ENCODE results near the gene MYH16. TPM values are rescaled to one million over a fixed set of nuclear protein-coding genes. Genes with fewer than 3 reads are reported as not detected.
"Not testable (repeated sequence)": the region's sequence is repeated elsewhere in the genome, so short reads cannot be mapped to it uniquely, and the experiment has no call there.

MYH16 gene
- total RNA-seq, 1 donor from 2014 or later = not detected

GRCh38 chr7:99320371-99320770 is 47.7 kb downstream of the MYH16 start:
- Histone ChIP-seq H3K36me3 (no peaks in the 10 kb centered on the region), H3K9me3 (no peaks in the 10 kb centered on the region), H3K4me1 (peaks cover 6% of the 10 kb centered on the region), H3K4me3 (no peak overlapping the region), H3K27me3 (no peaks in the 10 kb centered on the region), H3K27ac (no peak overlapping the region)
- TF ChIP-seq CTCF (IDR thresholded peaks at IDR 0.05) = no peak
- DNase-seq = no peak
- intact Hi-C loops (cut with DNase I) = no loop called here
- no peak for ATAC-seq

- ATAC-seq; H3K27me3 ChIP-seq; H3K9me3 ChIP-seq; DNase-seq; H3K4me3 ChIP-seq; H3K36me3 ChIP-seq; H3K27ac ChIP-seq; intact Hi-C loops (cut with DNase I): not testable (repeated sequence)
- H3K4me1 ChIP-seq = peaks cover 19% of the 10 kb centered on the region
These were observed 50.0 kb downstream of the MYH16 start for GRCh38 chr7:99322659-99323058.

GRCh38 chr7:99324559-99324958 is 51.9 kb downstream of the MYH16 start:
- intact Hi-C loops (cut with DNase I) = no loop called here
- no peak for DNase-seq
- peaks cover 30% of the 10 kb centered on the region for H3K4me1 ChIP-seq
- H3K27ac ChIP-seq = no peak overlapping the region
- no peaks in the 10 kb centered on the region for H3K9me3 ChIP-seq
- no peaks in the 10 kb centered on the region for H3K27me3 ChIP-seq
- H3K4me3 ChIP-seq = no peak overlapping the region
- no peaks in the 10 kb centered on the region for H3K36me3 ChIP-seq
- no peak for ATAC-seq
- TF ChIP-seq CTCF (IDR thresholded peaks at IDR 0.05) = no peak

GRCh38 chr7:99325001-99325493 is 52.4 kb downstream of the MYH16 start:
- no peak for ATAC-seq
- DNase-seq = no peak

GRCh38 chr7:99325592-99326407 is 53.2 kb downstream of the MYH16 start, which contains the start of gene ARPC1A:
Gene ARPC1A (plus strand): TSS chr7:99325898. CDS start chr7:99333354, 7,456 bp downstream.
- intact Hi-C loops (cut with DNase I) = no loop called here
- peak; percentile 97 for ATAC-seq
- no peaks in the 10 kb centered on the region for H3K9me3 ChIP-seq
- H3K36me3 ChIP-seq = no peaks in the 10 kb centered on the region
- peak within 1 kb of the TSS; percentile 96 for H3K4me3 ChIP-seq
- peak within 1 kb of the TSS; percentile 89 for H3K27ac ChIP-seq
- no peaks in the 10 kb centered on the region for H3K27me3 ChIP-seq
- H3K4me1 ChIP-seq = peaks cover 41% of the 10 kb centered on the region
- peak; percentile 19 for TF ChIP-seq CTCF (IDR thresholded peaks at IDR 0.05)
- peak; percentile 96 for DNase-seq

More at GRCh38 chr7:99325001-99325493, 52.4 kb downstream of the MYH16 start:
- Histone ChIP-seq H3K27me3 (no peaks in the 10 kb centered on the region), H3K36me3 (no peaks in the 10 kb centered on the region), H3K4me1 (peaks cover 34% of the 10 kb centered on the region), H3K27ac (peak overlapping the region; percentile 89), H3K9me3 (no peaks in the 10 kb centered on the region), H3K4me3 (peak overlapping the region; percentile 96)
- TF ChIP-seq CTCF (IDR thresholded peaks at IDR 0.05) = no peak
- intact Hi-C loops (cut with DNase I) = no loop called here

- DNase-seq = no peak
- peak overlapping the region; percentile 96 for H3K4me3 ChIP-seq
- TF ChIP-seq CTCF (IDR thresholded peaks at IDR 0.05) = no peak
- no peak for ATAC-seq
- peak overlapping the region; percentile 89 for H3K27ac ChIP-seq
- intact Hi-C loops (cut with DNase I) = no loop called here
- H3K9me3 ChIP-seq = no peaks in the 10 kb centered on the region
- H3K36me3 ChIP-seq = no peaks in the 10 kb centered on the region
- H3K27me3 ChIP-seq = no peaks in the 10 kb centered on the region
- H3K4me1 ChIP-seq = peaks cover 42% of the 10 kb centered on the region
These were observed 53.8 kb downstream of the MYH16 start for GRCh38 chr7:99326408-99326782.

- Histone ChIP-seq H3K36me3 (peaks cover 29% of the 10 kb centered on the region), H3K4me1 (peaks cover 36% of the 10 kb centered on the region)
- intact Hi-C loops (cut with DNase I); H3K4me3 ChIP-seq; DNase-seq; H3K27ac ChIP-seq; H3K27me3 ChIP-seq; H3K9me3 ChIP-seq: not testable (repeated sequence)
- ATAC-seq = peak; percentile 44
These were observed 57.8 kb downstream of the MYH16 start for GRCh38 chr7:99330314-99330961.

All from upper lobe of right lung (tissue), 1 donor.